Activated T-cell treated with anti-CD3 and anti-CD28 coated beads for 48 hours (primary cell): Measurements from ENCODE around the gene DDX17.
"Not testable (repeated sequence)": the region's sequence is repeated elsewhere in the genome, so short reads cannot be mapped to it uniquely, and the experiment has no call there.

Source experiments
- DNase-seq: peaks from one replicate; pipeline ENCODE4 v3.0.0-alpha.2; 2020; ENCODE audit warnings: low read depth

The DDX17 gene

DNA sequence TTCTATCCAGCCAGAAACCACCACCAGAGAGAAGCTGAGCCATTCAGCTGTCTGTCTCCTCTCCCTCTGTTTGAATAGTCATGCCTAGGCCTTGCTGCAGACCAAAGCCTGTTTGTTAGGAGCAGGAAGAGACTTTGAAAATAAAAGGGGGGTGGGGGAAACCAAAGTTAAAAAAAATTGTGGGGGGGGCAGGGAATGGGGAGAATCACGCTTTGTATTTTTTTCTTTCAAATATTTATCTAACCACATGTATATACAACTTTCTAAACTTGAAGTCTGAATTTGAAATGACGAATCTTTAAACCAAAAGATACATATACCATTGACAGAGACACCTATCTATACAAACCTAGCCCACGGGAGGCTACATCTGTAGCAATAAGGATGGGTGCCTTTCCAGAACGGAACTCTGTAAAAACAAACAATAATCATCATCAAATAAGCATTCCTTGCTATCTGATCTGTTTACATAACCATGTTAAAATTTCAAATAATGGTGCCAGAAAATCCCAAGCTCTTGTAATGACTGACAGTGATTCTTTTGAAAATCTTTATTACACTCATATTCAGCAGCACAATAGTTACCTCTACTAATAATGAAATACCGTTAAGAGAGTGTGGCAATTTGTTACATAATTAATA is 14.3 kb downstream of the DDX17 start:
- no peak for DNase-seq

DNA sequence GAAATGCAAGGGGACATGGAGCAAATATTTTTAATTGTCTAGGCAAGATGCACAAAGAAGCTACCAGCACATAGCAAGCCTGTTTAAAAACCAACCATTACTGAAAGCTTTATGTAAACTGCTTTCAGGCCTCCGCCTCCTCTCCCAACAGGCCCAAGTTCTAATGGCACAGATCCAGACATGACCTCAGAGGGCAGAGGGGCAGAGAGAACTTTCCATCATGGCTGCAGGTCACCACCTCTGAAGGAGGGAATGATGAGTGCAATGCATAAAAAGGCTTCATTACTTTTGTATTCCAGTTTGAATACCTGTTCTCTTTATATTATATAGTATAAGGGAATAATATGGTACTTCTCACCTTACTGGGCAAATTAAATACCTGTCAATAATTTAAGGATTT is 15.2 kb downstream of the DDX17 start:
- DNase-seq: no peak

DNA sequence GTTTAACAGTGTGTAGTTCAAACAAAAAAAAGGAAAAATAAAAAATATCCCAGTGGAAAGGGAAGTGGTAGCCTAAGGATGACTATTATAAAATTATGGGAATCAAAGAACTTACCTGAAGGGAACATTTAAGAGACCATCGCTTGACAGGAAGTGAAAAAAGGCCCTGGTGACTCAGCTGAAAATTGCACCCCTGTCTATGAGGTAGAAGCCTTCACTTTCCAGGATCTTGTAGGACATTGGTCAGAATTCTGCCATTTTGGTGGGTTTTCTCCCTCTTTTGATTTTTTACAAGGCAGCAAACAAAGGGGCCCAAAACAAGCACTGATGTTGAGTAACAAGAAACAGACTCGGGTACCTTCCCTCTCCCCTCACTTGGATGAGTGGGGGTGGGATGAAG is 15.6 kb downstream of the DDX17 start:
- no peak for DNase-seq

DNA sequence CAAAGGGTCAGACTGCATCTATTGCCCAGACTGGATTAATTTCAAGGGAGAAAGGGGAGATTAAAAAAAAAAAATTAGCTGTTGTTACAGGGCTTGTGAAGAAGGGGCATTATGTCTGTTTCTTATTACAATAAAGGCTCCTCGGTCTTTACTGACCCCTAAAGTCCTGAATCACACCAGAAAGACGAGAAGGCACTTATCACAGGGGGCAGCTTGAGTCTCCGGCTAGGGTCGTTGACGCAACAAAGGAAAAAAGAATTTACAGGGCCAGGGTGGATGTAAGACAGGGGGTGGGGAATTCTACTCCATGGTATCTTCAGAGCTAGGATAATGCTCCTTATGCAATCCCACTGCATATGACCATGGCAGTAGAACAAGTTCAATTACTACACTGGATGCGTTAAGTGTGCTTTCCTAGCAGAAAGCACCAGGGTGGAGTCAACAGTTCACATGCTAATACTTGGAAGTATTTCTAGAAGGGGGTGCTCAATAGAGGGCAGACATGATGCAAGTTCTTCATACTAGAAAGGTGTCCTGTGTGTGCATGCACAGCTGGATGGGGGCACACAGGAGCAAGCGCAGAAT is 16.5 kb downstream of the DDX17 start:
- no peak for DNase-seq

DNA sequence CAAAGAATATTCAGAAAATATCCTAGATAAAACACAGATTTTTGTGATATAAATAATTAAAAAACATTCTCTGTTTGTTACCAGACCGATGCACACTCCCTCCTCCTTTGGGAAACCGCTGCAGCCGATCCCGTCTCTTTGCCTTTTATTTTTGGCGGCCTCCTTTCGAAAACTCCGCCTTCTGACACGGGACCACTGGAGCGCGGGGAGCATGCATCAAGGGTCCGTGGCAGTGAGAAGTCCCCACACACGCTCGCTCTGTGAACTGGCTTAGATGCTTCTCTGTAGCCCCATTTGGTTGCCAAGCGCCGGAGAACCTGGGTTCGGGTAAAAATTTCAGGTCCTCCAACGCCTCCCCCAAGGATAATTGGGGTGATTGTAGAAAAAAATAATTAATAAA is 17.0 kb downstream of the DDX17 start:
- DNase-seq: no peak

DNA sequence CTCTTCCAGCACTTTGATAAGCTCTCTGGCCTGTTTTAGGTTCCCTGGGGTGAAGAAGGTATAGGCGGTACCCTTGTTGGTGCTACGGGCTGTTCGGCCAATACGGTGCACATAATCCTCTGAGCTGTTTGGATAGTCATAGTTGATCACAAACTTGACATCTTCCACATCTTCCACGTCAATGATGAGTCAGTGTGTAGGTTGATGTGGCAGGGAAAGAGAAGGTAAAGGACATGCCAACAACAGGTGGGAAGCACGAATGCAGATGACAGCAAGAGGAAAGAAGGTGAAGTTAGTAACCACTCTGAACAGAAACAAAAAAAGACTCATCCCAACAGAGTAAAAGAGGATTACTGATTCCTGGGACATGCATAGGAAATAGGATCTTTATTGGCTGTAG is 18.2 kb downstream of the DDX17 start:
- DNase-seq: no peak

DNA sequence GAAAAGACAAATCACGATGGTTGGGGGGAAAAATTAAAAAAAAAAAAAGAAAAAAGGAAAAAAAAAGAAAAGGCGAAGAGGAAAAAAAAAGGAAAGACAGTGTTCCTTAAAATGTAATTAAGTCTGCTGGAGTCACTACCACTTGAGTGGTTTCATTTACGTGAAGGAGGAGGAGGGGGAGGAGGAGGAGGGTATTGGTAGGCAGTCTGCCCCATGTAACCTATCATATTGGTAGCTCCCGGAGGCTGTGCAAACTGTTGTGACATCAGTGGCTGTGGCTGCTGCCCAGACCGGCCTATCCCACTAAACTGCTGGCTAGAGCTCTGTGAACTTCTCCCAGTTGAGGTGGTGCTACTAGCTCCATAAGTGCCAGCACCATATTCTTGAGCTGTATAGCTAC is 20.3 kb downstream of the DDX17 start:
- DNase-seq: no peak

DNA sequence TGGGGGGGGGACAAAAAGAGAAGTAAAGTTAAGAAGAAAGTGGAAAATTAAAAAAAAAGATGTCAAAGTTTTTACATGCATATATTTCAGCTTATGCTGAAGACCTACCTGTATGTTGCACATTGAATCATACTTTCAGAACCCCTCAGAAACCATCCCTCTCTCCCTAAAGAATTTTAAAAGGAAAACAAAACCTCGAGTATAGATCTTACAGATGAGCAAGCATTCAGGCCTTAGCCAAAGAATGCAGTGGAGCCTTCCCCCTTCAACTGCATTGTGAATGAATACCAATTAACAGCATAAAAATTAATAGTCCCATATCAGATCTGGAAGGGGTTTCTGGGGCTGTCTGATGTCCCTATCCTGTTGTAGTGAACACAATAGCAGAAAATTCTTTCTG is 21.9 kb downstream of the DDX17 start:
- DNase-seq: no peak

DNA sequence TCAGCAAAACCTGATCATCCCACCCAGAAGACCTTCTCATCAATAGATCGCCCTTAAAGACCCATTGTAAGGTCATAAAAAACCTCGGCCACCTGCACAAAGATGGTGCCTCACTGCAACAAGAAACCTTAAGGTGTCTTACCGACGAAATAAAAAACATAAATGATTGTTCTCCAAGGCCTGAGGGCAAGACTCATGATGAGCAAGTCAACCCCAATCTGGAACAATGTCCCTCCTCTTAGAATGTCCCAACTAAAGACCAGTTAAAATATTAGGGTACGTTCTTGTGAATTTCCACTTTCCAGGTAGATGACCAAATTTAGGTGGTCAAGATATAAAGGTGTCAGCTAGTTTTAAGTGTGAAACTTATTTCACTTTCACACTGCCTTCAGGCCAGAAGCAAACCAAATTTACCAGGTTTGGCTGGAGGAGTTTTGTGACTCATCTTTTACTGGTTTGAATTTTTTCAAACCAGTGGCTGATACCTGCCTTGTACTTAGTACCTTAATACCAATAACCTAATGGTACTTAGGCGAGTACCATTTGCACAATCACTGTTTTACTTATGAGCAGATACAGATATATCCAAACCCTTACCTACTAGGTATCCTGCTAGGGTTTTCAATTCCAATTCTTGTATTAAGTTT is 23.3 kb downstream of the DDX17 start:
- DNase-seq: no peak

DNA sequence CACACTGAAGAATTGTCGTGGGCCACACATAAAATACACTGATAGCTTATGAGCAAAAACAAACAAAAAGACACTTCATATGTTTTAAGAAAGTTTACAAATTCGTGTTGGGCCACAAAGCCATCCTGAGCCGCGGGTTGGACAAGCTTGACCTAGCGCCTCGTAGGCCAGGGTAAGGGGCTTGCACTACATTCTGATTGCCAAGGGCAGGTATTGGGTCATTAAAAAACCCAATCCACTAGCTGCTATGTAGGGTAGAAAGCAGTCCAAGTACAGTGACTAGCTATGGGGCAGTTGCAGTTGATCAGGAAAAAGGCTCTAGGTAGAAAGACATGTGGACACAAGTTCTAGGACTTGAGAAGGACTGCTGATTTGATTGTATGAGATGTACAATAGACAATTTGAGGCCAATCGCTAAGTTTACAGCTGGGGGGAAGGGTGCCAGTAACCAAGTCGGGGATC is 24.2 kb downstream of the DDX17 start:
- no peak for DNase-seq

DNA sequence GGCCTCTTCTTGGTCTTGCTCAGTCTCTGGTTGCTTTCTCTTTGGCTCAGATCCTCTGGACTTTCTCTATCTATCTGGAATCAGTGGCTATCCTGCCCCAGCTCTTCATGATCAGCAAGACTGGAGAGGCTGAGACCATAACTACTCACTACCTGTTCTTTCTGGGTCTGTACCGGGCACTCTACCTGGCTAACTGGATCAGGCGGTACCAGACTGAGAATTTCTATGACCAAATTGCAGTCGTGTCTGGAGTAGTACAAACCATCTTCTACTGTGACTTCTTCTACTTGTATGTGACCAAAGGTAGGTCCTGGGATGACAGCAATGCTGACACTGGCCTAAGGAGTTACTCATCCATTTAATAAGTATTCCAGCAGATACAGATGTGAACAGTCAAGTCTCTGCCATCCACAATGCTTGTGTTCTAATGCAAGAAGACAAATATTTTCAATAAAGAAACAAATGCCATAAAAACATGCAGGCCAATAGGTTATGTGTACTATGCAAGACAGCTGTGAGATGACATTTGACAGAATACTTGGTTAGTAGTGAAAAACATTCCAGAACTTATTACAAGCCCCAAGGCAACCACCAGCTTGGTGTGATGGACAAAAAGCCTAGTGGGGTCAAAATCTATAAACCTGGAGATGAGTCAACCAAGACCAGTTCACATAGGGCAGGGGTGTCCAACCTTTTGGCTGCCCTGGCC is 24.8 kb downstream of the DDX17 start:
- DNase-seq: no peak

DNA sequence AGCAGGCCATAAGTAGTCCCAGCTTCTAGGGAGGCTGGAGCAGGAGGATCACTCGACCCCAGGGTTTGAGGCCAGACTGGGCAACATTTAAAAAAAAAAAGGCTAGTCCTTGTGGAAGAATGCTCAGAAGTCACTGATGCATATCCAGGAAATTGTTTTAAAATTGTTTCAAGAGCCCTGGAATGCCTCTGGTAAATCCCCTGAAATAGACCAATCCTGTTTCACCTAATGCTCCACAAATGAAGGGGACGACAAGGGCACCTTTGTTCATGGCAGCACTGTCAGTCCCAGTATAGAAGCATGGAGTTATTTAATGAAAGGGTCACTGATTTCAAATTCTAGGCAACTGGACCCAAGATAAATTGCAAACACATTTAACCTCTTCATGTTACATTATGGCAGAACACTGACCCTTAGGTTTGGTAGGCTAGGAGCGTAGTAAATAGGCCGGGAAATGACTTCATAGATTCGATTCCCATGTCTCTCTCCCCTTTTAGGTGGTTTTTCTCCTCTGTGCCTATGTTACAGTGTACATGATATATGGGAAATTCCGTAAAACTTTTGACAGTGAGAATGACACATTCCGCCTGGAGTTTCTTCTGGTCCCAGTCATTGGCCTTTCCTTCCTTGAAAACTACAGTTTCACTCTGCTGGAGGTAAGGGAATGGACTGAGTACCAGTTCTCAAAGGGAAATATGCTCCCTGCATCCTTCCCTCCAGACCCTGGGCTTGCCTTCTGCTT is 26.8 kb downstream of the DDX17 start:
- DNase-seq: no peak

DNA sequence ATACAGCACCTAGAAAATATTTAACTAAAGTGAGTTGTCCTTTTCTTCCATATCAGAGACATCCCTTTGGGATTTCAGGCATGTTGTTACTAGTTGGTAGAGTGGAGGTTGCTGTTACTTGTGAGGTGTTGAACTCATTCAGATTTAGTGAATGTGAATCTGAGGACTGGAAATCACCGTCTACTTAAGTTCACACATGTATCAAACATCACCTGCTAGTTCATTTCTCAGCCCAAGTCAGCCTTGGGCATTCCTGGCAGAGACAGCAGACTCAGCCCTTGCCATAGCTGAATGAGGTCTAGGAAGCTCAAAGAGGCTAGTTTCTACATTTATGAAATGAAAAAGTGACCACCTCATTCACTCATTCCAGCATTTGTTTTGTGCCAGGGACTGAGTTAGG is 28.5 kb downstream of the DDX17 start:
- DNase-seq: no peak

DNA sequence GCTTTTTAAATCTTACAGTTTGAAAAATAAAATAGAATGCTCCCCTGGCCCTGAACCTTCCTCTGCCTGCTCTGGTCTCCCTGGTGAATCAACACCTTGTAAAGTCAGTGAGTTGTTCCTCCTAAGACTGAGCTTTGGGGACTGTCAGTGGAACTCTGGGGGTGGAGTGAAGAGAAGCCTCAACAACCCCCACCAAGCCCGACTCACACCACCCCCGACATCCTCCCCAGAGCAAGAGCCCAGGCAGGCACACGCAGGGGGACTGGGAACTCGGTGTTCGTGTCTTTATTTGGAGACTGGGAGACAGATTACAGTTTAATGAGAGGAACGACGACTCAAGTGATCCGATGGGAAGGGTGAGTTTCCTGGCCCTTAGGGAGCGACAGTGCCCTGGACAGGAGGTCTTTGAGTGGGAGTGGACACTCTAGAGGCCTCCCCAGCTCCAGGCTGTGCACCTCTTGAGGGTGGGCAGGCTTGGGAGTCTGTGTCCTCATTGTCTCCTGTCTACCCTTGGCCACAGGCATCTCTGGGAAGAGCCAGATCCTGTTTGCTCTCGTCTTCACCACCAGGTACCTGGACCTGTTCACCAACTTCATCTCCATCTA is 32.0 kb downstream of the DDX17 start:
- no peak for DNase-seq

DNA sequence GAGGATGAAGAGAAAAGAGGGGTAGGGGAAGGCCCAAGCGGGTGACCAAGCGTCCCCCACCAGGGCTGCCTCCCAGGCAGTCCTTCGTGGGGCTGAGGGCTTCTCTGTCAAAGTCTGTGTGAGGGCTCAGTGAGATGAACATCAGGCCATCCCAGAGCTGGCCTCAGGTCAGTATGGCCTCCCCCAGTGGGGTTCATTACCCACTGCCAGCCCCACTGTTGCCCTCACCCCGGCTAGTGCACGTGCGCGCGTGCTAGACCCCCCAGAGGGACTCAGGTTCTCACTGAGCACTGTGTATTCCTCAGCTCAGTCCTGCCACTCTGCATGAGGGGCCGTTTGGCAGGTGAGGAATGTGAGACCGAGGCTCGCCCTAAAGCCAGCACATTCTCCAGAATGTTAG is 34.9 kb downstream of the DDX17 start:
- no peak for DNase-seq

DNA sequence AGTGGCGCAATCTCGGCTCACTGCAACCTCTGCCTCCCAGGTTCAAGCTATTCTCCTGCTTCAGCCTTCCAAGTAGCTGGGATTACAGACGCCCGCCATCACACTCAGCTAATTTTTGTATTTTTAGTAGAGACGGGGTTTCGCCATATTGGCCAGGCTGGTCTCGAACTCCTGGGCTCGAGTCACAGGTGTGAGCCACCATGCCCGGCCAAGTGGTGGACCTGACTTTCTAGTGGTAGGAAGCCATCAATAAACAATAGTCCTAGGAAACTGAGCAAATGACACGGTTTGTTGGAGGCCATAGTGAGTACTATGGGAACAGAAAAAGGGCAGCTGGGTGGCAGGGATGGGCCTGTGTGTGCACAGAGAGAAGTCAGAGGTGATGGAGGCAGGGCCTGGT is 35.9 kb downstream of the DDX17 start:
- not testable (repeated sequence) for DNase-seq

DNA sequence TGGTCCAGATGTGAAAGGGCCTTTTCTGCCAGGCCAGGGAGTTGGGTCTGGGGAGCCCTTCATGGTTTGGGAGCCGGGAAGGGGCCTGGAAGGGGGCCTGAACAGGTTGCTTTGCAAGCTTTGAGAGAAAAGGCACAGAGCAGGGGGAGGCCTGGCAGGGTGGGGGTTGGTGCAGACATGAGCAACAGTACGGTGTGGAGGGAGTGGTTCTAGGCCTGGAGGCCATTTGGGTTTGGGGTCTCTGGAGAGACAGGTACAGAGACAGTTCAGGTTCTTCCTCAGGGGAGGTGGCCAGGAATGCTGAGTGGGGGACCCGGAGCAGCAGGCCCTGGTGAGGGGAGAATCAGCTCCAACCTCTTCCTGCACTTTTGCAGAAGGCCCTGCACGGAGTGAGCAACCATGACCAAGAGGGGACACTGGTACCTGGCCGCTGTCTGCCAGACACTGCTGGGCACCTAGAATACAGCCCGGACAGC is 36.8 kb downstream of the DDX17 start:
- DNase-seq: no peak

DNA sequence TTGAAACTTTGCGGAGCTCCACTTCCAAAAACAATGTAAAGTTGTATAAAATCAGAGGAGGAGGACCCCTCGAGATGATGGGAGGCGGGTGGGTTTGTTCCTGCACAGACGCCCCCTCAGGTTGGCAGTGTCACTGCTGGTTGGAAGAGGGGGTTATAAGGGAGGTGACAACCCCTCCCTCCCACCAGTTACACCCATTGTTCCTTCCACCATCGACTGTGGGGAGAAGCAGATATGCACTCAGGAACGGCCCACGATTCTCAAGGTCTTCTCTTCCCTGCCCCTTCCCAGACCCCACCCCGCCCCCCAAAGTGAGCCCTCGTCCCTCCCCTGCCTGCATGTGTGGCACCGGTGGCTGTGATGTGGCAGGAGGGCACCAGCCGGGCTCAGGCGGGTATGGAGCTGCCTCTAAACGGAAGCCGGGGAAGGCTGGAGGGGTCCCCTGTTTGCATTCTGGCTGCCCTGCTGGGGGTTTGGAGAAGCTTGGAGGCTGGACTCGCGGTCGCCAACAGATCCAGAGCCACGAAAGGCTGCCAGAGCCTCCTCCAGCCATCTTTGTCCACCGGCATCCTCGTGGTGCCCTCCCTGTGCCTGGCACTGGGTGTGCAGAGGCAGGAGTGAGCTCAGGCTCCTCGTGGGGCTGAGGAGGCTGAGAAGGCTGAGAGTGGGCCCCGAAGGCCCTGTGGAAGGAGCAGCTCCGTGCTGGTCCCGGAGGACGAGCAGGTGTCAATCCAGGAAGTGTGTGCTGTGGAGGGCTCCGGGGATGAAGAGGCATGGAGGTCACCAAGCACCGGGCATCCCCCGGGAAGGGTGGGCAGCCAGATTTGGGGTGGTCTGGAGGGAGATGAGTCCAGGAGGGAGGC is 37.4 kb downstream of the DDX17 start:
- DNase-seq: no peak

DNA sequence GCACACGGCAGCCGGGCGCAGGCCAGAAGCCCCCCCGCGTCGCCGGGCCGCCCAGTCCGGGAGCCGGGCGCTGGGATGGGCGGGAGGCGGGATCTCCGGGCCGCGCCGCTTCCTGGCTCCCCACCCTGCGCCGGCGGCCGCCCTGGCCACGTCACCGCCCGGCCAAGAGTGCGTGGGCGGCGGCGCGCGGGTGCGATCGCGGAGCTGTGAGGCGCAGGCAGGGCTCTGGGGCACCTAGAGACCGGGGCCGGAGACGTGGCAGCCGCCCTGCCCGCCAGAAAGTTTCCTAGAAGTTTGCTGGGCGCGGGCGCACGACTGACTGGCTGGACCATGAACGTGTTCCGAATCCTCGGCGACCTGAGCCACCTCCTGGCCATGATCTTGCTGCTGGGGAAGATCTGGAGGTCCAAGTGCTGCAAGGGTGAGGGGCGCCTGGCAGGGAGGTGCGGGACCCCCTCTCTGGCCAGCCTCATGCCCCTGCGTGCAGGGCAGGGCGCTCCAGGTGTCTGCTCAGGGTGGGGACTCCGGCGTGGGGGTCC is 38.1 kb downstream of the DDX17 start, which contains the start of gene KDELR3:
KDELR3 (plus strand) TSS at position 193 of the 539 bp plus-strand sequence; CDS start at position 331, 138 bp downstream.
- DNase-seq: peak; percentile 71

DNA sequence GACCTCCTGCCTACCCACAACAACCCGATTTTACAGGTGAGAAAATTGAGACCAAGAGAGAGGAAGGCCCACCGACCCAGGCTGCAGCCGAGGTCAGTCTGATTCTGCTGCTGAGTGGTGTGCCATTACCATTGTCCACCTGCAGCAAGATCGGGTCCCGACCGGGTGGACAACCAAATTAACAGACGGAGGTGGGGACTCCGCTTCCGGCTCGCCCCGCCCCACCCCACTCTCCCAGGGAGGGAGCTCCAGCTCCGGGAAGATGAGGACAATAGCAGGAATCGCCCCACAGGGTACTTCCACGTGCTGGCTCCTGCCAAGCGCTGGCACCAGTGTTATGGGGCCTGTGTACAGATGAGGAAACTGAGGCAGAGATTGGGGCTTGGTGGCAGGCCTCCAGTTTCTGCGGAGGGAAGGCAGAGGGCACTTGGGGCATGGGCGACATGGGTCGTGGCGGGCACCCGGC is 38.6 kb downstream of the DDX17 start:
- DNase-seq: no peak
